Aortic smooth muscle cell (primary cell): ENCODE measurements around the gene FZD10. TPM values are rescaled to one million over a fixed set of nuclear protein-coding genes. Genes with fewer than 3 reads are reported as not detected.

Experiments used
- total RNA-seq: library from RNA; depleted of rRNA; stranded (reverse); fragments of >200 nt; gene quantifications from 2 replicates; pipeline ENCODE4 v1.2.3, GENCODE V29; 2014

FZD10 gene
- under 0.01 TPM in 1 of 2 replicates, not detected in the other for total RNA-seq

GRCh38 chr12:130162267-130162666 lies at the start of gene FZD10:
Gene FZD10 (plus strand): TSS chr12:130162464. CDS start chr12:130162943, 479 bp downstream.

Other genes with a start within 250 kb of the FZD10 start
- not detected in 2 replicates for gene PIWIL1, start 175.4 kb downstream of the FZD10 start, total RNA-seq